GM21390 (cell line): ENCODE results near the gene ITPR1.
"Not testable (repeated sequence)": the region's sequence is repeated elsewhere in the genome, so short reads cannot be mapped to it uniquely, and the experiment has no call there.

Experiments used
- ATAC-seq: cut with Tn5 transposase; IDR thresholded peaks from one replicate; pipeline ENCODE4 v1.9.1; 2021; ENCODE audit not compliant: unreplicated experiment

ITPR1 gene

DNA sequence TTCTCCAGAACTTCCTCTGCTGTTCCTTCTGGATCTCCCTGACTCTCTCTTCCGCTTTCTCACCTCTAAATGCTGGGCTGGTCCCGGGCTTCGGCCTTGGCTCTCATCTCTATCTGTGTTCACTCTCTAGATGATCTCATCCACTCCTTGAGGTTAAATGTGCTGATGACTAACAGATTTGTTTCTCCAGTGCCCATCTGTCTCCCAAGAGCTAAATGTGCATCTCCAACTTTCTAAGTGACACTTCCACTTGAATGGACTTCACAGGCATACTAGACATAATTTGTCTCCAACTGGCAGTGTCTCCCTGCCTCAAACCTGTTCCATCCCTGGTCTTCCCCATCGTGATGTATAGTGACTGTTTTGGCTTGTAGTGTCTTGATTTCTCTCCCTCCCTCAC is 95.3 kb downstream of the ITPR1 start:
- ATAC-seq, result no peak

DNA sequence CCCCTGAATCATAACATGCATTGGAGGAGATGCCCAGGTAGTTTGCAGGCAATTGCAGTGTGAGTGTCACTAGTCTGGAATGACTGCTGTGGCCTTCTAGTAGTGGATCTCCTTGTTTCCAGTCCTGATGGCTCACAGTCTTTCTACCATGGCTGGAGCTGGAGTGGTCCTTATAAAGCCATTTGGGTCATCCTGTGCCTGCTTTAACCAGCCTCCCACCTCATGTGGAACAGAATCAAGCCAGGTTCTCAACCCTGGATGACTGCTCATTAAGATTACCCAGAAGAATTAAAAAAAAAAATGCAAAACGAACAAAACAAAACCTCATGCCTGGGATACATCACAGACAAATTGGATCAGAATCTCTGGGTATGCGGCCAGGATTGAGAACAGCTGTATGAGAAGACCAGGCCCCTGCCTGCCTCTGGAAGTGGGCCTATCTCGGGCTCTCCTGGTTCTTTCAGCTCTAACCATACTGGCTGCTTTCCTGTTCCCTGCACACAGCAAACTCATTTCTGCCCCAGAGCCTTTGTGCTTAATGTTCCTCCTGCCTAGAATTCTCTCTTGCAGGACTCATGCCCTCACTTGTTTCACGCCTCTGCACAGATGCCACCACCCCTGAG is 96.4 kb downstream of the ITPR1 start:
- ATAC-seq, result no peak

DNA sequence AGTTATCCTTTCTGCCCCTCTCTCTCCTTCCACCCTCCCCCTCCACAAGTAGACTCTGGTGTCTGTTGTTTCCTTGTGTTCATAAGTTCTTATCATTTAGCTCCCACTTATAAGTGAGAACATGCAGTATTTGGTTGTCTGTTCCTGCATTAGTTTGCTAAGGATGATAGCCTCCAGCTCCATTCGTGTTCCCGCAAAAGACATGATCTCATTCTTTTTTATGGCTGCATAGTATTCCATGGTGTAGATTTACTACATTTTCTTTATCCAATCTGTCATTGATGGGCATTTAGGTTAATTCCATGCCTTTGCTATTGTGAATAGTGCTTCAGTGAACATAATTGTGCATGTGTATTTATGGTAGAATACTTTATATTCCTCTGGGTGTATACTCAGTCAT is 97.7 kb downstream of the ITPR1 start:
- ATAC-seq, result not testable (repeated sequence)

DNA sequence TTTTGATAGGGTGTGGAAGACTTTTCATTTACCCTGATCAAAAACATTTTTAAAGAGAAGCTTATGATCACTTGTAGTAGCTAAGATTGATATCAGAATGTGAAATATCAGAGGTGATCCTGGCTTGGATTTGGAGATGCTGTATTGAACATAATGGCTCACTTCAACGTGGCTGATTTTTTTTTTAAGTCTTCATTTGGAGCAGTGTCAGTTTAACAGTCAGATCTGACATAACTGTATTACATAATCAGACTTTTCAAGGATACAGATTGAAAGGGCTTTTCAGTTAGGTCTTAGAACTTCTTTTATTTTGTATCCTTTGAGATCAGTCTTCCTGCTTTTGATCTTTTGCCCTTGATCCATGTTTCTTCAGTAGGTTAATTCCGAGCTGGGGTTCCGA is 98.5 kb downstream of the ITPR1 start:
- no peak for ATAC-seq

DNA sequence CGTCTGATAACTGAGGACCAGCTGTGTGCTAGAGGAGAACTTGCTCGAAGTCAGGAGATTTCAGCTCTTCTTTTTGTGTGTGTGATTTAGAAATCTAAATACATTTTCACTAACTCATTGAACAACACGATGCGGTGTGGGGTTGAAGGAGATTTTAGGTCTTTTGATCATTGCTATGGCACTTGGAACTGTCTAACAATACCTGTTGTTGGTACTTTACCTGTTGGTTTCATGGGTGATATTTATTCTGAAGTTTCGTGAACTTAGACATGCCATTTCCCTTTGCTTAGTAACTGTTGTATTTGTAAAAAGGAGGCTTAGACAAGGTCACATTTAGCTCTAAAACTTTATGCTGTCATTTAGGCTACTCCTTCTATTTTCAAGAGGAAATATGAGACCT is 99.9 kb downstream of the ITPR1 start:
- ATAC-seq, result no peak

DNA sequence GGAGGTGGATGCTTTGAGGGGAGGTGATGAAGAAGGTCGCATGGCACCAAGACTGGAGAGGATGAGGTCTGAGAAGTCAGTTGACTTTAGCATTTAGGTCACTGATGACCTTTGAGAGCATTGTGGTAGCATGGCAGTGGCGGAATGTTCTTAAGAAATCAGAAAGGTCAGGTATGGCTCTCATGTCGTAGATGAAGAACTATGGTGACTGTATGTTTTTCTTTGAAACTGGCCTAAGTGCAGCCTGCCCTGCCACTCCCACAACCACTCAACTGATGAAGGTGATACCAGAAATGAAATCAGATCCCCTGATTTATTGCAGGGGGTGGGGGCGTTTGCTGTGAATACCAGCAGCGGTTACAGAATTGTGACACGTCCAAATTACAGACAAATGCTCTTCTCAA is 102.6 kb downstream of the ITPR1 start:
- ATAC-seq, result no peak

DNA sequence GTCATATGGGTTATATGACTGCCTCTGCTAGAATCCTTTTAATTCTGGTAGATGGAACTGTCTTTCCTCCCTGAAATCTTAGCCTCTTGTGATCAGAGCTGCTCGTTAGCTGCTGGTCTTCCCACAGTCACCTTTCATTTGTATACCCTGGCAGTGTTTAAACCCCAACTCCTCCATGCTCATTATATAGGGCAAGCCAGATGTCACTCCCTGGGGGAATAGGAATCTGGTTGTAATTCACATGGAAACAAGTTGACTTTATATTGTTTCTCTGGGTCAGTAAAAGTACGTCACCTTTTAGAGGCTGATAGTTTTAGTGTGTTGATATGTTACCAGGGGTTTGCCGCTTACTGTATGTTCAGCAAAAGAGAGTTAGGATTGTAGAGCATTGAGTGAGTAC is 103.5 kb downstream of the ITPR1 start:
- no peak for ATAC-seq

DNA sequence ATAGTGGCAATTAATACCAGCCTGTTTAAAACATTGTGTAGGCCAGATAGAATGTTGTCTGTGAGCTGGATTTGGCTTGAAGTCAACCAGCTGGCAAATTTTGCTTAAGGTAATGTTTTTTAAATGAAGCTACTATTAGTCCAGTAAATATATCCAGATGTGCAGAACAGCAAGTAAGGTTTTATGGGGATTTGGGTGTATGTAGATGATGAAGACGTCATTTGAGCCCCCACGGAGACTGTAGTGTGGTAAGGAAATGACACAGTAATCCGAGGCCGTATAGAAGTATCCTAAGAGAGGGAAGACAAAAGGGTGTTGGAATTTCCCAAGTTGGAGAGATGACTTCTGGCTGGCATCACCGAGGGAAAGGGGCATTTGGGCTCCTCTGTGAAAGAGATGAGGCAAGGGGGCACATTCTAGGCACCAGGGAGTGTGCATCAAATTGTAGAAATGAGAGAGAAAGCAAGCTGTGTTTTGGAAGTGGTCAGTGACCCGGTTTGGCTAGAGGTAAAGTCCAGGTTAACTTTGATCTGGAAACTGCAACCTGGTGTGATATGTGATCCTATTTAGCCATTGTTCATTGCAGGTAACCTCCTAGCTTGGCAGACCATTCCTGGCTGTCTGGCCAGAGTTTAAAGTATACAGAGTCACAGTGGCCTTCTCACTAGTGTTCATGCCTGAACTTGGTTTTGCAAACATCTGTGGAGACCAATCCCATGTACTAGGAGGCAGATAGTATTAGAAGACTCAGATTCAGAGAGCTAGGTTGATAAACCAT is 104.2 kb downstream of the ITPR1 start:
- ATAC-seq, result no peak

DNA sequence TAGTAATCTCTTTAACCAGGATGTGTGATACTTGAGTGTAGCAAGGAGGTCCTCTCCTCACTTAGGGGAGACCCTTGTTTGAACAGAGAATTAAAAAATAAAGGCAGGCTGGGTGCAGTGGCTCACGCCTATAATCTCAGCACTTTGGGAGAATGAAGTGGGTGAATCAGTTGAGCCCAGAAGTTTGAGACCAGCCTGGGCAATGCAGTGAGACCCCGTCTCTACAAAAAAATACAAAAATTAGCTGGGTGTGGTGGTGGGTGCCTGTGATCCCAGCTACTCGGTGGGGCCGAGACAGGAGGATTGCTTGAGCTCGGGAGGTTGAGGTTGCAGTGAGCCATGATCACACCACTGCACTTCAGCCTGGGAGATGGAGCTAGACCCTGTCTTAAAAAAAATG is 105.1 kb downstream of the ITPR1 start:
- ATAC-seq, result not testable (repeated sequence)

DNA sequence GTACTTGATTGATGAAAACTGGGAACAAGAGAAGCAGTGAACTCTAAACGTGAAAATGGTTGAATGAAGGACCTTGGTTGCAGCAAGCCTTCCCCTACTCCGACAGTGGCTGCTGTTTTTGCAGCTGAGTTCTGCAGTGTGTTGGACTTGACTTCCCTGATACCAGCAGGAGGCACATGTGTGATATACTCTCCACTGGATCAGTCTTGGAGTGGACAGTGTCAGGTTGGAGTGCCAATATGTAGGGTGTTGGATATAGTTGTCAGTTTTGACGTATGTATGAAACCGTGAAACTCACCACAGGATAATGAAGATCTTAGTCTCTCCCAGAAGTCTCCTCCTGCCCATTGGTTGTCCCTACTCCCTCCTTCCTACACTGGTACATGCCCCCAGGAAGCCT is 106.5 kb downstream of the ITPR1 start:
- no peak for ATAC-seq

DNA sequence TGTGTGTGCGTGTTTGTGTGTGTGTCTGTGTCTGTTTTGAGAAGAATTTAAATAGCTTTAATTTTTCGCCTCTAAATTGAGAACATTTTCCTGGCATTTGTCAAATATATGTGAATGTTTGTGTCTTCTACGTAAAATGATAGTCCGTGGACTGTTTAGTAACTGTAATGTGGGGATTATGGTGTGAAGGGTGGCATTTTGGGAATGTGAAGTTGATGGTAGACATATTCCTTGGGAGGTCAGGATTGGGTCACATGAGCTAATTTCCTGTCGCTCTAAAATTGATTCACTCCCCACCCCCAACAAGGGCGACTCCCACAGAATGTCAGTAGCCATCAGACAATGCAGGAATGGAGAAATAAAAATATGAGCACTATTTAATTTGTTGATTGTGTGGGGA is 107.3 kb downstream of the ITPR1 start:
- ATAC-seq, result no peak

DNA sequence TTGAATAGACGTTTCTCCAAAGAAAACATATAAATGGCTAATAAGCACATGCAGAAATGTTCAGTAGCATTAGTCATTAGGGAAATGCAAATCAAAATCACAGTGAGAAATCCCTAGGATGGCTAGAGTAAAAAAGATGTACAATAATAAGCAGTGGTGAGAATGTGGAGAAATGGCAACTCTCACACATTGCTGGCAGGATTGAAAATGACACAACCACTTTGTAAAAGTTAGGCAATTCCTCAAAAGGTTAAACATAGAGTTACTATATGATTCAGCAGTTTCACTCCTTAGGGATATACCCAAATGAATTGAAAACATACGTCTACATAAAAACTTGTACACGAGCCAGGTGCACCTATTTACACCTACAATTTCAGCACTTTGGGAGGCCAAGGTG is 108.7 kb downstream of the ITPR1 start:
- ATAC-seq, result peak; percentile 48

DNA sequence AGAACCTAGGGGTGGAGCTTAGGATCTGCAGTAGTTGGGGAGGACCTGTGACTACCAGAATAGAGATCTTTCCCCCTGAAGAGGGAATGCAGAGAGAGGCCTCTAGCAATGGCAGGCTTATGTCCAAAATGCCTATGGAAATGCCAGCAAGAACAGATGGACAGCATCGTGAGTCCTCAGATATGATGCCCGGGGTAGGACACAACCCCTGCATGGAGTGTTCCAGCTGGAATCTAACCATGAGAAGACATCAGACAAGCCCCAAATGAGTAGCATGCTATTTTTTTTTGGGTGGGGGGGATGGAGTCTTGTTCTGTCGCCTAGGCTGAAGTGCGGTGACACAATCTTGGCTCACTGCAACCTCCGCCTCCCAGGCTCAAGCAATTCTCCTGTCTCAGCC is 111.5 kb downstream of the ITPR1 start:
- no peak for ATAC-seq

DNA sequence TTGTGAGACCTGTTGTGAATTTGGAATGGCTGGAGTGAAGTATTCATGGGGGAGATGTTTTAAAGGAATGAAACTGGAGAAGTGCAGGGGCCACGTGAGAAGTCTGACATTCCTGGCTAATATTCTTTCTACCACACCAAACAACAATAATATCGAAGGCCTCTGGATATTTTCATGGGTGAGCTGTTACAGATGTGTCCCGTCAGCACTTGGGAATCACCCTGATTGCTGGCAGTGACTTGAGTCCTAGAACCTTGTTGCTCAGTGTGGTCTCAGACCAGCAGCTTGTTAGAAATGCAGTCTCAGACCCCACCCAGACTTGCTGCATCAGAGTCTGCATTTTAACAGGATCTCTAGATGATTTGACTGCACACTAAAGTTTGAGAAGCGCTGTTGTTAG is 113.8 kb downstream of the ITPR1 start:
- no peak for ATAC-seq

DNA sequence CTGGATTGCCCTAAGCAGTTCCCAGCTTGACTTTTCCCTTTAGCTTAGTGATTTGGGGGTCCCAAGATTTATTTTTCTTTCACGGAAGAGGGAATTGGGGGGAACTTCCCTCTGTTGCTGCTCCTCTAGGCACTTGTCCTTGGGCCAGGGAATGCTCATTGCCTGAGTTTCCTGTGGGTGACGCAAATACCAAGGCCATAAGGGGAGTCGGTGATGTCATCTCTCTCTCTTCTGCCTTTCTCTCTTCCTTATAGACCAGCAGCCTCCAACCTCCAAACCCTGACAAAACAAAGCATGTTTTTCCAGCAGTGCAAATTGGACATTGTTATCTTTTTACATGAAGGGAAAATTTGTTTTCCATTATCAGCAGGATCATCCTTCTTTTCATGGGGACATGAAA is 120.2 kb downstream of the ITPR1 start:
- no peak for ATAC-seq

DNA sequence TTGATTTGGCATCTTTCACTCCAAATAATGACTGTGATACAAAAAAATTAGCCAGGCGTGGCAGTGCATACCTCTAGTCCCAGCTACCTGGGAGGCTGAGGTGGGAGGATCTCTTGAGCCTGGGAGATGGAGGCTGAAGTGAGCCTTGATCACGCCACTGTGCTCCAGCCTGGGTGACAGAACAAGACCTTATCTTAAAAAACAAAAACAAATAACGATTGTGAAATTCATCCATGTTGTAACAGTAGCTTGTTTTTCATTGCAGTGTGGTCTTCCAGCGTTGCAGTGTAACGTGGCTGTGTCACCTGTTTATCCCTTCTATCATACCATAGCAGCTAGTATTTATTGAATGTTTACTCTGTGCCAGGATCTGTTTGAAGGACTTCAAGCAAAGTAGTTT is 120.9 kb downstream of the ITPR1 start:
- ATAC-seq, result no peak

DNA sequence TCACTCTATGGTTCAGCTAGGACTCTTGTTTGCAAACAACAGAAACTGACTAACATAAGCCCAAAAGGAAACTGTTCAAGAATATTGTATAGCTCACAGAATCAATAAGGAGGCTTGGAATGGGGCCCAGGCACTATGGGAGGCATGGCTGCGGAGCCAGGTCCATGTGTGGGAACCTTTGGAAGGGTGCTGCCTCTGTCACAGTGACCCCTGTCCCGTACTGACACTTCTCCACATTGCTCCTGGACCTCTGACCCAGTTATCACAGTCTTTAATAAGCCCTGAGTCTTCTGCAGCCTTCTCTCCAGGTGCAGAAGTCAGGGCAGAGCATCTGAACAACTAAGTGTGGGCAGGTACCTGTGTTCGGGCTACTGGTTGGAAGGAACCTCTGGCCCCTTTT is 121.8 kb downstream of the ITPR1 start:
- ATAC-seq, result no peak

DNA sequence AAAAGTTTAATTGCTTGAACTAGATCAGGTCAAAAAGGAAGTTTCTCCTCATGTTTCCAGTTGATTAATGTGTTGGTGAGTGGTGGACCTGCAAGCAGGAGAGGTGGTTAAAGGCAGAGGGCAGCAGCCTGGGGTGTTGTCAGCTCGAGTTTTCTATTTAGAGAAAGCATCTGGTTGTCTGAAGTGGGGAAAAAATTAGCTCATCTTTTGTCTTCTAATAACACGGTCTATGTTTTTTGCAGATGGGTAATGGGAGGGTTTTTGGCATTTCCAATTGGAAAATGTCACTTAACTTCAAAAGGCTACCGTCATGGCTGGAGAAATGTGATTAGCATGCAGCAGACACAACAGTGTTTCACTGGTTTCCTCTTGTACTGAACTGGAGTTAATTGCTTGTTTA is 122.6 kb downstream of the ITPR1 start:
- no peak for ATAC-seq

DNA sequence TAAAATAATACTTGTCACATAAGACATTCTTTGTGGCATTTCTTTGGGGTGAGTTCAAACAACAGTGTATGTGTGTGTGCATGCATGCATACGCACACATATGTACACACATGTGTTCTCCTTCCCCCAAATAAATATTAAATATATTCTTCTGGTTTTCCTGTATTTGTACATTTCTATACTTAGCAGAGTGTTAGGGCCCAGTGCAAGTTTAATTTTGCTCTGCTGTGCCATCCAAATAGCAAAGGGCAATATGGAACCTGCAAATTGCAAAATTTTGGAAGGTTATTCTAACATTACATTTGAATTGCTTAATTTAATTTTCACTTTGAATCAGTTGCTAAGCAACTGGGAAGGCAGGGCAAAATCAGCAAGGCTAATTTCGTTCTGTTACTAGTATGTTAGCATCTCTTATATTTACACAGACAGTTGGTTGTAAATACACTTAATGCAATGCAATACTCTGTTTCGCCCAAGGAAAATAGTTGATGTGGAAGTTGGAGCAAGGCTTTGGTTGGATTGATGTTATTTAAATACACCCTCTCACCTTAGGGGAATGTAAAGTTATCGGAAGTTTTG is 130.4 kb downstream of the ITPR1 start:
- no peak for ATAC-seq

DNA sequence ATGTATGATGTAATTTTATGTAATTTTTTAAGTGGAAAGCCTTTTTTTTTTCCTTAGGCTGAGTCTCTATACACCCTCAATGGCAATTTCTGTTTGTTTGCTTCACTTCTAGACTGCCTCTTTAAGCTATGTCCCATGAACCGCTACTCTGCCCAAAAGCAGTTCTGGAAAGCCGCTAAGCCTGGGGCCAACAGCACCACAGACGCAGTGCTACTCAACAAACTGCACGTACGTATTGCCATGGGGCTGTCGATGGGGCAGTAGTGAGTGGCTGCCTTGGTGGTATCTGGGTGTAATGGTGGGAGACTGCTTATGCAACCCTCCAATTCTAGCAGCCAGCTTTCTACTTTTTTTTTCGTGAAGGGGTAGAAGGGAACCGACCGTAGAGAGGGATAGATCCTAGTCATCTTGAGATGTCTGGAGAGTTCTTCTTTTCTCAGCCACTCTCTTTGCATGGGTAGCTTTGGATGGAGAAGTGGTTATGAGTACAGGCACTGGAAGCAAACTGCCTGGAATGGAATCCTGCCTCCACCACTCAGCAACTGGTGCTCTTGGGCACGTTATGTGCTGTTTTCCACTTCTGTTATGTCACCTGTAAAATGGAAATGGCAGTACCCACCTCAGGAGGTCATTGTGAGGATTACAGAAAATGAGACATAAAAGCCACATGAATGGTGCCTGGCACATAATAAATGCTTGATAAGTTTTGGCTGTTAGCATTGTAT is 134.7 kb downstream of the ITPR1 start:
- ATAC-seq, result no peak

DNA sequence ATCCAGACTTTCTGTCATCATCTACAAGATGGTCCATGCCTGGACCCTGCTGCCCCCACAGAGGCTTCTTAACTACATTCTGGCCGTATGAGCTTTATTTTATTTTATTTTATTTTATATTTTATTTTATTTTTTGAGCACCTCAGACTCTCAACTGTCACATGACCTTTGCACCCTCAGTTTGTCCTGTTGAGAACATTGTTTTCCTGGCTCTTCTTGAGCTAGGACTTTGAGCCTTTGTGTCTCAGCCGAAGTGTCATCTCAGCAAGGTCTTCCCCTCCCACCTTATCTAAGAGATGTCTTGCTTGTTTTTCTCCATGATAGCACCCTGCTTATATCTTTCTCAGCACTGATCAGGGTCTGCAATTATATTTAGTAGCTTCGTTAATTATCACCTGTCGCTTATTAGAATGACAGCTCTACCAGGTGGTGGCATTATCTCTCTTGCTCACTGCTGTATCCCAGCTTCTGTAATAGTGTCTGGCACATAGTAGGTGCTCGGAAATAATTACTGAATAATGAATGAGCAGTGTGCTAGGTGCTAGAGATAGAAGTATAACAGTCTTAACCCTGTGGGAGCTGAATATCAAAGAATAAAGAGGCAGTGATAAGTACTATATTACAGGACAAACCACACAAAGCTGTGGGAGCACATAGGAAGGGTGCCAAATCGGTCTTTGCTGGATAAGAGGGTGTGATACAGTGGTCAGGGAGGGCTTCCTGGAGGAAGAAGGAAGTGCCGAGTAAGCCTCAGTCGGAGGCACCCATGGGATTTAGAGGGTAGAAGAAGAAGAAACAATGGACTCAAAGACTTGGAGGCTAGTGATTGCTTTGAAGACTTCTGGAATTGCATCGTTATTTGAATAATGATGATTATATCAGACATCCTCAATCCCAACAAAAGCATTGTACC is 136.2 kb downstream of the ITPR1 start:
- no peak for ATAC-seq
